ENCODE data around the gene HIPK1. TPM values are rescaled to one million over a fixed set of nuclear protein-coding genes. Genes with fewer than 3 reads are reported as not detected.

The HIPK1 gene
- total and polyA plus RNA-seq, 2 of the 13 experiments (the other 11 are each of a cell fraction or from before 2014, with no cell fraction given) = 20.8 to 33.4 TPM

GRCh38 chr1:113934006-113934405 is 4.9 kb downstream of the HIPK1 start:
- intact Hi-C loops (cut with micrococcal nuclease; ENCODE audit: unreplicated experiment) (no loop called here), in situ Hi-C loops (cut with HindIII; ENCODE audit: extremely low pct_ligation_motif_present, low pct_unique_long_range_greater_than_20kb) (no loop called here)
- no peaks in the 10 kb centered on the region for H3K36me3 ChIP-seq (replicated peaks in 1 of 2; ENCODE audit: control insufficient read depth in 1 of 2, insufficient read depth in 2 of 2, low read length in 2 of 2)
- ATAC-seq = no peak
- H2AFZ ChIP-seq (ENCODE audit: low read length) = no peak overlapping the region
- H3K27me3 ChIP-seq (ENCODE audit: control insufficient read depth in 1 of 2, insufficient read depth in 2 of 2, low read length in 2 of 2) = no peaks in the 10 kb centered on the region; a peak in 1 of 5 replicates
- TF ChIP-seq, protein P1, sequence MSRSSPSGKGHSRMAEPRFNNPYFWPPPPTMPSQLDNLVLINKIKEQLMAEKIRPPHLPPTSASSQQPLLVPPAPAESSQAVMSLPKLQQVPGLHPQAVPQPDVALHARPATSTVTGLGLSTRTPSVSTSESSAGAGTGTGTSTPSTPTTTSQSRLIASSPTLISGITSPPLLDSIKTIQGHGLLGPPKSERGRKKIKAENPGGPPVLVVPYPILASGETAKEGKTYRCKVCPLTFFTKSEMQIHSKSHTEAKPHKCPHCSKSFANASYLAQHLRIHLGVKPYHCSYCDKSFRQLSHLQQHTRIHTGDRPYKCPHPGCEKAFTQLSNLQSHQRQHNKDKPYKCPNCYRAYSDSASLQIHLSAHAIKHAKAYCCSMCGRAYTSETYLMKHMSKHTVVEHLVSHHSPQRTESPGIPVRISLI (CRISPR knock-in tag; IDR thresholded peaks at IDR 0.05; ENCODE audit: borderline replicate concordance) = no peak
- TF ChIP-seq, protein P2, sequence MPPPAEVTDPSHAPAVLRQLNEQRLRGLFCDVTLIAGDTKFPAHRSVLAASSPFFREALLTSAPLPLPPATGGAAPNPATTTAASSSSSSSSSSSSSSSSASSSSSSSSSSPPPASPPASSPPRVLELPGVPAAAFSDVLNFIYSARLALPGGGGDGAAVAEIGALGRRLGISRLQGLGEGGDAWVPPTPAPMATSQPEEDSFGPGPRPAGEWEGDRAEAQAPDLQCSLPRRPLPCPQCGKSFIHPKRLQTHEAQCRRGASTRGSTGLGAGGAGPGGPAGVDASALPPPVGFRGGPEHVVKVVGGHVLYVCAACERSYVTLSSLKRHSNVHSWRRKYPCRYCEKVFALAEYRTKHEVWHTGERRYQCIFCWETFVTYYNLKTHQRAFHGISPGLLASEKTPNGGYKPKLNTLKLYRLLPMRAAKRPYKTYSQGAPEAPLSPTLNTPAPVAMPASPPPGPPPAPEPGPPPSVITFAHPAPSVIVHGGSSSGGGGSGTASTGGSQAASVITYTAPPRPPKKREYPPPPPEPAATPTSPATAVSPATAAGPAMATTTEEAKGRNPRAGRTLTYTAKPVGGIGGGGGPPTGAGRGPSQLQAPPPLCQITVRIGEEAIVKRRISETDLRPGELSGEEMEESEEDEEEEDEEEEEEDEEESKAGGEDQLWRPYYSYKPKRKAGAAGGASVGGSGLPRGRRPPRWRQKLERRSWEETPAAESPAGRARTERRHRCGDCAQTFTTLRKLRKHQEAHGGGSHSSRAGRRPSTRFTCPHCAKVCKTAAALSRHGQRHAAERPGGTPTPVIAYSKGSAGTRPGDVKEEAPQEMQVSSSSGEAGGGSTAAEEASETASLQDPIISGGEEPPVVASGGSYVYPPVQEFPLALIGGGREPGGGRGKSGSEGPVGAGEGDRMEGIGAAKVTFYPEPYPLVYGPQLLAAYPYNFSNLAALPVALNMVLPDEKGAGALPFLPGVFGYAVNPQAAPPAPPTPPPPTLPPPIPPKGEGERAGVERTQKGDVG (CRISPR knock-in tag; IDR thresholded peaks at IDR 0.05; ENCODE audit: borderline replicate concordance) = no peak
- TF ChIP-seq SNAPC2 (CRISPR knock-in tag; IDR thresholded peaks at IDR 0.05) = no peak
- no peak for TF ChIP-seq NFKBIZ (CRISPR knock-in tag; IDR thresholded peaks at IDR 0.05)
- TF ChIP-seq ARID3A (IDR thresholded peaks at IDR 0.05; ENCODE audit: low read depth, low read length) = no peak
- no peak for TF ChIP-seq ZNF547 (CRISPR knock-in tag; IDR thresholded peaks at IDR 0.05)
- TF ChIP-seq, protein P3, sequence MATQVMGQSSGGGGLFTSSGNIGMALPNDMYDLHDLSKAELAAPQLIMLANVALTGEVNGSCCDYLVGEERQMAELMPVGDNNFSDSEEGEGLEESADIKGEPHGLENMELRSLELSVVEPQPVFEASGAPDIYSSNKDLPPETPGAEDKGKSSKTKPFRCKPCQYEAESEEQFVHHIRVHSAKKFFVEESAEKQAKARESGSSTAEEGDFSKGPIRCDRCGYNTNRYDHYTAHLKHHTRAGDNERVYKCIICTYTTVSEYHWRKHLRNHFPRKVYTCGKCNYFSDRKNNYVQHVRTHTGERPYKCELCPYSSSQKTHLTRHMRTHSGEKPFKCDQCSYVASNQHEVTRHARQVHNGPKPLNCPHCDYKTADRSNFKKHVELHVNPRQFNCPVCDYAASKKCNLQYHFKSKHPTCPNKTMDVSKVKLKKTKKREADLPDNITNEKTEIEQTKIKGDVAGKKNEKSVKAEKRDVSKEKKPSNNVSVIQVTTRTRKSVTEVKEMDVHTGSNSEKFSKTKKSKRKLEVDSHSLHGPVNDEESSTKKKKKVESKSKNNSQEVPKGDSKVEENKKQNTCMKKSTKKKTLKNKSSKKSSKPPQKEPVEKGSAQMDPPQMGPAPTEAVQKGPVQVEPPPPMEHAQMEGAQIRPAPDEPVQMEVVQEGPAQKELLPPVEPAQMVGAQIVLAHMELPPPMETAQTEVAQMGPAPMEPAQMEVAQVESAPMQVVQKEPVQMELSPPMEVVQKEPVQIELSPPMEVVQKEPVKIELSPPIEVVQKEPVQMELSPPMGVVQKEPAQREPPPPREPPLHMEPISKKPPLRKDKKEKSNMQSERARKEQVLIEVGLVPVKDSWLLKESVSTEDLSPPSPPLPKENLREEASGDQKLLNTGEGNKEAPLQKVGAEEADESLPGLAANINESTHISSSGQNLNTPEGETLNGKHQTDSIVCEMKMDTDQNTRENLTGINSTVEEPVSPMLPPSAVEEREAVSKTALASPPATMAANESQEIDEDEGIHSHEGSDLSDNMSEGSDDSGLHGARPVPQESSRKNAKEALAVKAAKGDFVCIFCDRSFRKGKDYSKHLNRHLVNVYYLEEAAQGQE (IDR thresholded peaks at IDR 0.05; ENCODE audit: borderline replicate concordance in 1 of 2, low read depth in 1 of 2, low read length in 2 of 2) = no peak
- TF ChIP-seq RNF219 (CRISPR knock-in tag; IDR thresholded peaks at IDR 0.05) = no peak
- CTCF ChIA-PET (ENCODE audit: low intra/inter-chr PET ratio, low total read pairs) = no interaction called here
- no peak for FAIRE-seq
- POLR2A ChIA-PET = no interaction called here
- no peak overlapping the region for H3K4me3 ChIP-seq (replicated peaks in 1 of 3; ENCODE audit: insufficient read depth in 1 of 3, low read depth in 2 of 3, low read length in 3 of 3)
- H3K9me3 ChIP-seq (ENCODE audit: low read length) = no peaks in the 10 kb centered on the region
- H3K79me2 ChIP-seq (ENCODE audit: insufficient read depth, low read length) = peaks cover 87% of the 10 kb centered on the region
- peaks cover 53% of the 10 kb centered on the region for H3K4me1 ChIP-seq (ENCODE audit: insufficient read depth, low read length)
- H4K20me1 ChIP-seq (ENCODE audit: insufficient read depth, low read length) = peaks cover 21% of the 10 kb centered on the region
- H3K4me2 ChIP-seq (ENCODE audit: low read depth, low read length) = no peak overlapping the region
- no peak overlapping the region for H3K9ac ChIP-seq (ENCODE audit: insufficient read depth, low read depth, low read length)
- no peak for DNase-seq (ENCODE audit: low spot score)
- BruUV-seq (replicated peaks) = no TSS peak
- no peak overlapping the region for H3K27ac ChIP-seq (ENCODE audit: extremely low read length, insufficient read depth, low read length)
